Camera-type eye (tissue), 1 donor: ENCODE data around the gene CPN1. TPM values are rescaled to one million over a fixed set of nuclear protein-coding genes. Genes with fewer than 3 reads are reported as not detected.

Experiments
- total RNA-seq: library from RNA; depleted of rRNA; stranded (reverse); fragments of >200 nt; gene quantifications from one replicate; pipeline ENCODE4 v1.2.3, GENCODE V29; 2014

CPN1 gene
- total RNA-seq = not detected

DNA sequence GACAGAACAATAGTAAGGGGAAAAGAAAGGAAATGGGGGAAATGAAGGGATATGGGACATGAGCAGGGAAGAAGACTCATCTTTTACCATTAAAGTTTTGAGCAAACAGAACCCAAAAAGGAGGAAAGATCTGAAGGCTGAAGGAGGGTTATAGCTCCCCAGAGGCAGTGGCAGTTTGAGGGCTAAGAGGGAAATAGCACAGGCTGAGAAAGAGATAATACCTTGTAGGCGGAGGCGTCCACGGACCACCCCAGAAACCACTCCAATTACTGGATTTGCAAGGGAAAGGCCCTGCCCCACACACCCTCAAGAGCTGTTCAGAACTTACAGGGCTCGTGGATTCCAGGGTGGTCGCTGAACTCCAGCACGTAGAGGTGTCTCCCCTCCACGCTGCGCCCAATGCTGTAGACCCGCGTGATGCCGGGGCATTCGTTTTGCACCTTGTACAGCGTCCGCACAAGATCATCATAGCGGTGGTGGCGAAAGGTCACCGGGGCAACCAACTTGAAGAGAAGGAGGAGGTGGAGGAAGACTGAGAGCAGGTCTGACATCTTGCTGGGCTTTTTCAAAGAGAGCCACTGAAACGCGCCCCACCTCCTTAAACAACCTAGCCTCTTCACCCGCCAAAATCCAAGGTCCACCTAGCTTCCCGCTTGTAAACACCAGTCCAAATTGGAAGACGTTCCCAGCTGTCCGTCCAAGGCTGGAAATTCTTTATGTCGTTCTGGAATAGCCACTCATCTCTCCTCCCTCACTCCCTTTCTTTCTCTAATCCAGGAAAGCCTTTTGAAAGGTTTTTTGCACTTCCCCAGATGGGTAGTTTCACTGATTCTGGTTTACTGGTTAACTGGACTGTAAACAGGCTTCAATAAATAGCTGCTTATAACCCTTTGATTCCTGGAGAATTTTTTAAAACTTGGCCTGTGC, at the start of gene CPN1:
TSS of gene CPN1 (minus strand) at position 795 of the 927 bp plus-strand sequence. CDS start at position 551, 244 bp downstream.

DNA sequence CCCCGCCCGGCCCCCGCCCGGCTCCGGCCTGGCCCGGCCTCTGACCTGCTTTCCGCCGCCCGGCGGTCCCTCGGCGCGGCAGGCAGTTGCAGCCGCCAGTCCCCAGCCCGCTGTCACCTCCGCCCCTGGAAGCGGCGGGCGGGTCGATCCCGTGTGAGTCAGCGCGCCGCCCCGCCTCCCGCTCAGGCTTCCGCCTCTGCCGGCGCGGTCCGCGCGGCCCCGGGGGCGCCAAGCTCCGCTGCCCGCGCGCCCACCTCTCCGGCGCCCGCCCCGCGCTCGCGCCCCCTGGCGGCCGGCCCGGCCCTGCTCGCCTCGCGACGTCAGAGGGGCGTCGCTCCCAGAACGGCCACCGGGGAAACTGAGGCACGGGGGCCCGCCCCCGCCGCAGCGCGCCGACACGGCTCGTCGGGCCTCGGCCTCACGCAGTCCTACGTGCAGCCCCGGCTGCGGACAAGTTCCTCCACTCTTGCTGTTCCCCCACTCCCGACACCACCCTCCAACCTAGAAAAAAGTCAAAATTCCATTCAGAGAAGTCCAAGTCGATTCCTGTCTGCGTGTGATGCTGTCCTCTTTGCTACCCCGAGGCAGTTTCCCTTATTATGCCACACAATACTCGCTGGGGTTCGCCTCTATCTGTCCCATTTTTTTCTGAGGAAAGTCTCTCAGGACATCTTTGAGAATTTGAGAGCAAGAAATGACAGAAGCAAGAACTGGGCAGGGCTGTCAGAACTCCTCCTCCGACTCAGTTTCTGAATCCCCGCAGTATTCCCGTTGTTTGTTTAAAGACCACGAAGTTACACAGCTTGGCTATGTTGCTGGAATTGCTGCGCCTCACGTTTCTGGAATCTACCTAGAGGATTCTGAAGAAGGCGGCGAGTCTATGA, 71.6 kb downstream of the CPN1 start, which contains the start of gene DNMBP:
TSS of gene DNMBP (minus strand) at position 155 of the 884 bp plus-strand sequence. CDS start 37,823 bp downstream, outside the sequence.

Other genes starting within 250 kb of the CPN1 start
- 27.4 TPM for gene DNMBP, start 71.9 kb downstream of the CPN1 start, total RNA-seq
- gene ERLIN1, start 104.2 kb upstream of the CPN1 start, total RNA-seq = 37.0 TPM
- gene CHUK, start 147.7 kb upstream of the CPN1 start, total RNA-seq = 38.2 TPM
- gene CWF19L1, start 185.8 kb upstream of the CPN1 start, total RNA-seq = 30.8 TPM
- gene BLOC1S2, start 204.8 kb upstream of the CPN1 start, total RNA-seq = 25.6 TPM
- 0.16 TPM for gene PKD2L1, start 248.4 kb upstream of the CPN1 start, total RNA-seq